Measurements from ENCODE around the gene CDC37L1. TPM values are rescaled to one million over a fixed set of nuclear protein-coding genes. Genes with fewer than 3 reads are reported as not detected.
A peak's percentile ranks its signal among the peaks of the same experiment; 100 is the strongest.

The CDC37L1 gene
- polyA plus RNA-seq, 1 donor (not counting 4 experiments of a cell fraction or from before 2014, with no cell fraction given), result 15.5 TPM

DNA sequence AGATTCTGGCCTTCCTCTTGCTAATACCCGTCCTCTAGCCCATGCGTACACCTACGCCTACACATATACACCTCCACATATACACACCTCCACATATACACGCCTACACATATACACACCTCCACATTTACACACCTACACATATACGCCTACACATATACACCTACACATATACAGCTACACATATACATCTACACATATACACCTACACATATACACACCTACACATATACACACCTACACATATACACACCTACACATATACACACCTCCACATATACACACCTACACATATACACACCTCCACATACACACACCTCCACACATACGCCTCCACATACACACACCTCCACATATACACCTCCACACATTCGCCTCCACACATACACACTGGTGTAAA, 34.5 kb downstream of the CDC37L1 start:
- dilution Hi-C loops (cut with MboI; ENCODE audit: extremely low pct_ligation_motif_present, low sequenced_read_pairs), result no loop called here
- Histone ChIP-seq H3K27me3 (ENCODE audit: control insufficient read depth, extremely low read depth, insufficient read depth, low read length) (no peaks in the 10 kb centered on the region), H3K4me1 (ENCODE audit: control insufficient read depth, extremely low read depth, insufficient read depth, low read length) (no peaks in the 10 kb centered on the region), H3K4me2 (ENCODE audit: control insufficient read depth, extremely low read depth, insufficient read depth, low read depth, low read length) (no peak overlapping the region), H3K9me1 (ENCODE audit: control insufficient read depth, extremely low read depth, insufficient read depth, low read length) (no peaks in the 10 kb centered on the region), H3K27ac (ENCODE audit: control insufficient read depth, insufficient read depth, low read length) (no peak overlapping the region), H3K9ac (ENCODE audit: control insufficient read depth, extremely low read depth, insufficient read depth, low read length) (no peak overlapping the region), H3K4me3 (ENCODE audit: control insufficient read depth in 2 of 3, extremely low read depth in 1 of 3, insufficient read depth in 2 of 3, low read depth in 1 of 3, low read length in 3 of 3) (no peak overlapping the region), H3K79me2 (ENCODE audit: control insufficient read depth, insufficient read depth, low read length) (no peaks in the 10 kb centered on the region), H2AFZ (ENCODE audit: control insufficient read depth, low read length) (no peak overlapping the region), H4K20me1 (ENCODE audit: control insufficient read depth, extremely low read depth, insufficient read depth, low read length) (no peaks in the 10 kb centered on the region), H3K9me3 (ENCODE audit: control insufficient read depth, low read depth, low read length) (no peaks in the 10 kb centered on the region), H3K36me3 (ENCODE audit: control insufficient read depth in 2 of 2, extremely low read depth in 1 of 2, insufficient read depth in 2 of 2, low read length in 2 of 2) (peaks cover 11 to 18% of the 10 kb centered on the region in 2 experiments)
- FAIRE-seq (peak; percentile 95), DNase-seq (ENCODE audit: low read depth, low spot score) (no peak)
- no peak for TF ChIP-seq CTCF (optimal IDR thresholded peaks at IDR 0.05 in 1 of 3, IDR thresholded peaks at IDR 0.05 in 1 of 3, conservative IDR thresholded peaks at IDR 0.05 in 1 of 3; ENCODE audit: extremely low read depth in 1 of 3, insufficient read depth in 2 of 3, low read length in 3 of 3)
- no peak for TF ChIP-seq EZH2 (IDR thresholded peaks at IDR 0.05; ENCODE audit: low read length)

GRCh38 chr9:4714266-4715016, 35.1 kb downstream of the CDC37L1 start:
- Histone ChIP-seq H3K4me3 (ENCODE audit: control insufficient read depth in 2 of 3, extremely low read depth in 1 of 3, insufficient read depth in 2 of 3, low read depth in 1 of 3, low read length in 3 of 3) (no peak overlapping the region), H3K79me2 (ENCODE audit: control insufficient read depth, insufficient read depth, low read length) (no peaks in the 10 kb centered on the region), H3K4me2 (ENCODE audit: control insufficient read depth, extremely low read depth, insufficient read depth, low read depth, low read length) (no peak overlapping the region), H3K36me3 (ENCODE audit: control insufficient read depth in 2 of 2, extremely low read depth in 1 of 2, insufficient read depth in 2 of 2, low read length in 2 of 2) (peaks cover 10 to 18% of the 10 kb centered on the region in 2 experiments), H3K9me1 (ENCODE audit: control insufficient read depth, extremely low read depth, insufficient read depth, low read length) (no peaks in the 10 kb centered on the region), H3K4me1 (ENCODE audit: control insufficient read depth, extremely low read depth, insufficient read depth, low read length) (no peaks in the 10 kb centered on the region), H3K9me3 (ENCODE audit: control insufficient read depth, low read depth, low read length) (no peaks in the 10 kb centered on the region), H4K20me1 (ENCODE audit: control insufficient read depth, extremely low read depth, insufficient read depth, low read length) (no peaks in the 10 kb centered on the region), H2AFZ (ENCODE audit: control insufficient read depth, low read length) (no peak overlapping the region), H3K27me3 (ENCODE audit: control insufficient read depth, extremely low read depth, insufficient read depth, low read length) (no peaks in the 10 kb centered on the region), H3K9ac (ENCODE audit: control insufficient read depth, extremely low read depth, insufficient read depth, low read length) (no peak overlapping the region), H3K27ac (ENCODE audit: control insufficient read depth, insufficient read depth, low read length) (no peak overlapping the region)
- no peak for TF ChIP-seq EZH2 (IDR thresholded peaks at IDR 0.05; ENCODE audit: low read length)
- no peak for TF ChIP-seq CTCF (optimal IDR thresholded peaks at IDR 0.05 in 1 of 3, IDR thresholded peaks at IDR 0.05 in 1 of 3, conservative IDR thresholded peaks at IDR 0.05 in 1 of 3; ENCODE audit: extremely low read depth in 1 of 3, insufficient read depth in 2 of 3, low read length in 3 of 3)
- FAIRE-seq, result no peak
- DNase-seq (ENCODE audit: low read depth, low spot score), result no peak
- dilution Hi-C loops (cut with MboI; ENCODE audit: extremely low pct_ligation_motif_present, low sequenced_read_pairs), result no loop called here
